Measurements from ENCODE around the gene C19orf25.

DNA sequence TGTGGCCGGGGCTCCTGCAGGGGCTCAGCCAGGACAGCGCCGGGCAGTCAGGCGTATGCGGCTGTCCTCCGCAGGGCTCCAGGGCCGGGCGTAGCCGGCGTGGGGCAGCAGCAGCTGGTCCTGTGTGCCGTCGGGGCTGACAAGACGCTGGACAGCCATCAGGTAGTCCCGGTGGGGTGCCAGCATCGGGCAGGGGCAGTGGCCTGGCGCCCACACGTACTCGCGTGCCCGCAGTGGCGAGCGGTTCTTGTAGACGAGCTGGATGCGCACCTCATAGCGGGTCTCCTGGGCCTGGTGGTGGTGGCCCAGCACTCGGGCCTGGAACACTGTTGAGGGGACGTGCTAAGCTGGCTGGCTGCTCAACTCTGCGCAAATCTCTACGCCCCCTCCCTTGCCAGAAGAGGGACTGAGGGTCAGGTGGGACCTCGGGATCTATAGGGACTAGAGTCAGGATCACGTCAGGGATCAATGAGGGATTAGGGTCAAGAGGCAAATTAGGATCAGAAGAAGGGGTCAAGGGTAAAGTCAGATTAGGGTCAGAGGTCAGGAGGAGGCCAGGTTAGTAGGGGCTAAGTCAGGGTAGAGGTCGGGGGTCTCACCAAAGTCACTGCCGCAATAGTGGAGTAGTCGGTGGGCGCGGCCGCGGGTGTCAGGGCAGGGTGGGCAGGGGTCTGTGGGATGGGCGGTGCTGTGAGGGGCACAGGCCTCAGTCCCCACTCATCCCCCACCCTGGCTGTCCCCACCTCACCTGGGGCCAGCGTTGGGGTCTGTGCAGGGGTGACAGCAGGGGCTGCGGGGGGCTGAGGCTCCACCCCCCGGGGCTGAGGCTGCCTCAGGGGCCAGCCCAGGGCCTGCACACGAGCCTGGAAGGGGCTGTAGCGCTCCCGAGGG is 27.2 kb upstream of the C19orf25 start:
- TF ChIP-seq RAD21 (conservative IDR thresholded peaks at IDR 0.05) (no peak), EZH2 (IDR thresholded peaks at IDR 0.05; ENCODE audit: borderline replicate concordance, insufficient read depth, low read length, poor library complexity, severe bottlenecking) (no peak), EP300 (conservative IDR thresholded peaks at IDR 0.05; ENCODE audit: poor library complexity, severe bottlenecking) (no peak), SMC3 (conservative IDR thresholded peaks at IDR 0.05; ENCODE audit: poor library complexity) (no peak), POLR2AphosphoS5 (IDR thresholded peaks at IDR 0.05) (no peak), MXI1 (conservative IDR thresholded peaks at IDR 0.05; ENCODE audit: poor library complexity, severe bottlenecking) (no peak)
- TF ChIP-seq, protein P1, sequence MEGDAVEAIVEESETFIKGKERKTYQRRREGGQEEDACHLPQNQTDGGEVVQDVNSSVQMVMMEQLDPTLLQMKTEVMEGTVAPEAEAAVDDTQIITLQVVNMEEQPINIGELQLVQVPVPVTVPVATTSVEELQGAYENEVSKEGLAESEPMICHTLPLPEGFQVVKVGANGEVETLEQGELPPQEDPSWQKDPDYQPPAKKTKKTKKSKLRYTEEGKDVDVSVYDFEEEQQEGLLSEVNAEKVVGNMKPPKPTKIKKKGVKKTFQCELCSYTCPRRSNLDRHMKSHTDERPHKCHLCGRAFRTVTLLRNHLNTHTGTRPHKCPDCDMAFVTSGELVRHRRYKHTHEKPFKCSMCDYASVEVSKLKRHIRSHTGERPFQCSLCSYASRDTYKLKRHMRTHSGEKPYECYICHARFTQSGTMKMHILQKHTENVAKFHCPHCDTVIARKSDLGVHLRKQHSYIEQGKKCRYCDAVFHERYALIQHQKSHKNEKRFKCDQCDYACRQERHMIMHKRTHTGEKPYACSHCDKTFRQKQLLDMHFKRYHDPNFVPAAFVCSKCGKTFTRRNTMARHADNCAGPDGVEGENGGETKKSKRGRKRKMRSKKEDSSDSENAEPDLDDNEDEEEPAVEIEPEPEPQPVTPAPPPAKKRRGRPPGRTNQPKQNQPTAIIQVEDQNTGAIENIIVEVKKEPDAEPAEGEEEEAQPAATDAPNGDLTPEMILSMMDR (IDR thresholded peaks at IDR 0.05; ENCODE audit: poor library complexity, severe bottlenecking), result no peak
- TF ChIP-seq, protein P2, sequence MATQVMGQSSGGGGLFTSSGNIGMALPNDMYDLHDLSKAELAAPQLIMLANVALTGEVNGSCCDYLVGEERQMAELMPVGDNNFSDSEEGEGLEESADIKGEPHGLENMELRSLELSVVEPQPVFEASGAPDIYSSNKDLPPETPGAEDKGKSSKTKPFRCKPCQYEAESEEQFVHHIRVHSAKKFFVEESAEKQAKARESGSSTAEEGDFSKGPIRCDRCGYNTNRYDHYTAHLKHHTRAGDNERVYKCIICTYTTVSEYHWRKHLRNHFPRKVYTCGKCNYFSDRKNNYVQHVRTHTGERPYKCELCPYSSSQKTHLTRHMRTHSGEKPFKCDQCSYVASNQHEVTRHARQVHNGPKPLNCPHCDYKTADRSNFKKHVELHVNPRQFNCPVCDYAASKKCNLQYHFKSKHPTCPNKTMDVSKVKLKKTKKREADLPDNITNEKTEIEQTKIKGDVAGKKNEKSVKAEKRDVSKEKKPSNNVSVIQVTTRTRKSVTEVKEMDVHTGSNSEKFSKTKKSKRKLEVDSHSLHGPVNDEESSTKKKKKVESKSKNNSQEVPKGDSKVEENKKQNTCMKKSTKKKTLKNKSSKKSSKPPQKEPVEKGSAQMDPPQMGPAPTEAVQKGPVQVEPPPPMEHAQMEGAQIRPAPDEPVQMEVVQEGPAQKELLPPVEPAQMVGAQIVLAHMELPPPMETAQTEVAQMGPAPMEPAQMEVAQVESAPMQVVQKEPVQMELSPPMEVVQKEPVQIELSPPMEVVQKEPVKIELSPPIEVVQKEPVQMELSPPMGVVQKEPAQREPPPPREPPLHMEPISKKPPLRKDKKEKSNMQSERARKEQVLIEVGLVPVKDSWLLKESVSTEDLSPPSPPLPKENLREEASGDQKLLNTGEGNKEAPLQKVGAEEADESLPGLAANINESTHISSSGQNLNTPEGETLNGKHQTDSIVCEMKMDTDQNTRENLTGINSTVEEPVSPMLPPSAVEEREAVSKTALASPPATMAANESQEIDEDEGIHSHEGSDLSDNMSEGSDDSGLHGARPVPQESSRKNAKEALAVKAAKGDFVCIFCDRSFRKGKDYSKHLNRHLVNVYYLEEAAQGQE (IDR thresholded peaks at IDR 0.05; ENCODE audit: borderline replicate concordance), result no peak
